HG03108 (cell line): ENCODE results near the gene CLCN1.
"Not testable (repeated sequence)": the region's sequence is repeated elsewhere in the genome, so short reads cannot be mapped to it uniquely, and the experiment has no call there.

Experiments used
- ATAC-seq: cut with Tn5 transposase; IDR thresholded peaks from one replicate; pipeline ENCODE4 v1.9.1; 2021; ENCODE audit warnings: moderate library complexity; ENCODE audit not compliant: unreplicated experiment

CLCN1 gene

DNA sequence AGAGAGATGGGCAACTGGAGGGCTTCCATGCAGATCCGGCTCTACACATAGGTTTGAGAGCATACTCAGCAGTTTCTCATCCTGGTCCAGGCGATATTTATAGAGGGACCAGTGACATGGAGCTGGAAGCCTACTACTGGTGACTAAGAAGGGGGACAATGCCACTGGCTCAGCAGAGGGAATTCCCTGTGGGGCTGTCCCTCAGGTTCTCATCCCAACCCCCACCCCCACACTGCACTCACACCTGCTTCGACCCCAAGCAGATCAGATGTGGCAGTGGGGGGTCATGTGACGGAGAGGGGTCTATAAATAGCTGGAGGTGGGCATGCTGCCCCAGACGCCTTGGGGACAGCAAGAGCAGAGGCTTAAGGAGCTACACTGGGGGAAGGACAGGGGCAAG lies at the start of gene CLCN1:
CLCN1 (plus strand) TSS at position 336 of the 400 bp plus-strand sequence. CDS start 102 bp downstream, outside the sequence.
- no peak for ATAC-seq

DNA sequence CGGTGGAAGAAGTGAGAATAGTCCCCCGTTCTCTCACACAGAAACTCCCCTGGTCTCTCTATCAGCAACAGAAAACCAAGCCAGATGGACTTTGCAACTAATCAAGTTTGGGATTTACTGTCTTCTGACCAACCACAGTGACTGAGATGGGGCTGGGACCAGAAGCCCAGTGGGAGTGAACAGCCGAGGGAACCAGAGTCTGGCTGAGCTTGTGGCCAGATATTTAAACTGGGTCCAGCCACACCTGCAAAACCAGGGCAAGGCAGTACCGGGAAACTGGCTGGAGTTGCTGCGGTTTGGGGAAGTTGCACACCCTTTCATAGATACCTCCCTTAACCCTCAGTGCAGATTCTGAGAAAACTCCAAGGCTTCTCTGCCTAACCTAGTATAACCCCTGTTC lies 46.7 kb upstream of the CLCN1 start:
- no peak for ATAC-seq

DNA sequence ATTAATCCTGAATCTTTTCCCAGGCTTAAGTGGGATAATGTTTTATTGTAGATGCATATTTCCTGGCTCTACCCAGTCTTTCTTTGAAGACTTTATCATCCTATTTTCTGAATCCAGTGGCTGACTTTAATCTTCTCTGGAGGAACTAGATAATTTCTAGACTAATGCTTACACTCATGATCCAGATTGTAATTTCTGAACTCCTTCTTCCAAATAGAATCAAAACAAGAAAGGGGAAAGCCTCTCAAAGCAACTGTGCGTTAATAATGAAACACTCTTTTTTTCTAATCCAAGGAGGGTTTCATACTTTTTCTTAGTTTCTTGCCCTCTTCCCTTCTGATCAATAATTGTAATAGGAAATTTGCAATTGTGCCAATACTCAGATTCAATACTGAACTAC lies 44.7 kb upstream of the CLCN1 start:
- no peak for ATAC-seq

DNA sequence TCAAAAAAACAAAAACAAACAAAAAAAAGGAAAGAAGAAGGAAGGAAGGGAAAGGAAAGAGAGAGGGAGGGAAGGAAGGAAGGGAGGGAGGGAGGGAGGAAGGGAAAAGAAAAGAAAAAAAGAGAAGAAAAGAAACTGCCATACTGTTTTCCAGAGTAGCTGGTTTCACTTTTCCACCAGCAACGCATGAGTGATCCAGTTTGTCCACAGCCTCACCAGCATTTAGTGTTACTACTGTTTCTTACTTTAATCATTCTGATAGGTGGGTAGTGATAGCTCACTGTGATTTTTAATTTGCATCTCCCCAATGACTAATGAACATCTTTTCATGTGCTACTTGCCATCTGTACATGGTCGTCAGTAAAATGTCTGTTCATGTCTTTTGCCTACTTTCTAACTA lies 43.0 kb upstream of the CLCN1 start:
- no peak for ATAC-seq

DNA sequence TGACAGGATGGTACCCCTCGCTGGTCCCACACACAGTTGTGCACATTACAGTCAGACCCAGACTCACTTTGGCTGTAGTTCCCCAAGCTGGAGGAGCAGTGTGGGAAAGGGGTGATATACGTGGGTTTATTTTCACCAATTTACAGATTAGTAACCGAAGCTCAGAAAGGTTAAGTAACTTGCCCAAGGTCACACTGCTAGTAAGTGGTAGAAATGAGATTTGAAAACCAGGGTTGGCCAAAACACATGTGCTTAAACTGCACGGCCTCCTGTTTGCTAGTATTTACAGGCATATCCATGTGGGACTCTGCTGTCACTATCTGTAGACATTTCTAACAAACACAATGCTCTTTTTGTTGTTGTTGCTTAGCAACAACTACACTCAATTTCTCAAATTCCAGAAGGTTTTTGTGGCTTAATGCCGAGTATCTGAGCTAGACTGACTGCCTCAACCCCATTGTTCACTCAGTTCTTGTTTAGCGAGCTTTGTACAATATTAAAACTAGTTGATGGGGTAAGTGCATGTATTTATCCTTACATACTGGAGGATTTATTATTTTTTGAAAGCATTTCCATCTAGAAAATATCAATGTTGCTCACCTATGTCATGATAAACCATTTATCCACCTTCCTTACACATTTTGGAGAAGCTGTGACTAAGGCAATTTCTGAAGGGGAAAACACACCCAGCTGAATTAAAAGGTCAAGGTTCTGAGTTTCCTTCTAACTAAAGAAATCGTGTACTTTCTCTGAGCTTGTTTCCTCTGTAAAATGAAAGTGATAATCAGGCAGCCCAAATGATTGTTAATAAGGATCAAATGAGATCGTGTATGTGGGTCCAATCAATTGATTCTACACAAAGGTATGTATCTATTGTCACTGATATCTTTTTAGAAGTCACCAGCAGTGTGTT lies 36.5 kb upstream of the CLCN1 start:
- peak; percentile 54 for ATAC-seq

DNA sequence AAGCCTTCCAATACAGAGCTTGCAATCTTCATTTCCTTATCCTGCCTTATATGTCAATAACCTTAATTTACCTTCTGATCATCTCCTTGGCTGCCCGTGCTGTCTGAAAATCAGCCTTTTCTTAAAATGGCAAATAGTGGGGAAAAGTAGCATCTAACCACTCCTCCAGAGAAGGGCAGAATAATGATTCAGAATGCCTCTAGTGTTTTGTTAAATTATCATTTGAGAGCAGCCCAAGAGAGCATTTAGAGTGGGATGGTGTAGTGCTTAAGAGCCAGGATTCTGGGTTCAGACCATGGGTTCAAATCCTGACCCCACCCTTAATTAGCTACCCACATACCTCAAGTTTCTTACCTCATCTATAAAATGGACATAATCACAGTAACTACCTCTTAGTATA lies 35.8 kb upstream of the CLCN1 start:
- ATAC-seq: no peak

DNA sequence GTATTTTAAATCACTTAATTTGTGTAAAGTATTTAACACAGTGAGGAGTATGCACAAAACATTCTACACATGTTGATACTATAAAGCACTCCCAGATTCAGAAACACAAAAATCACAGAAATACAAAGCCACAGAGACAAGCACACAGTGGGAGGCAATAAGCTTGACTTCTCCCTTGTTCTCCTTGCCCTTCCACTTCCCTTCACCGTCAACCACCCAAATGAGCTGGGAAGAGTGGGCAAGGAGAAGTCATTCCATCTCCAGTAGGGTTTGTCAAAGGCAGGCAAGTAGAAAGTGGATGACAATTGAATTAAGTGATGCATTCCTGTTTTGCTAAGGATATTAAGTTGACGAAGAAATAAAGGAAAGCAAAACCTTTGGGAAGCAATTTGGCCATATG lies 35.3 kb upstream of the CLCN1 start:
- no peak for ATAC-seq

DNA sequence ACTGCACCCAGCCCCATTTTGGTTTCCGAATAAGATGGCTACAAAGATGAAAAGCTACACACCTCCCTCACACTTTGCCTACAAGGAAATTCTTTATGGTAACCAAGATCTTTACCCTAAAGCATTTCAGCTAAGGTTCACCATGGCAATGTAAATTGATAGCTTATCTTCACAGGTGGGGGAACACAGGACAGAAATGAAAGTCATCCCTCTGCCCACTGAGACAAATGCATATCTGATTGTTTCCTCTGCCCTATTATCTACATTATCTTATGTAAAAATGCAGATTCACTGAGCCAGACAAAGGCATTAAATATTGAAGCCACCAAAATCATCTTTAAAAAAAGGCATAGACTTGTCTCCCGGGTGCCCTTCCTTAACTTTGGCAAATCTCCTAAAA lies 34.4 kb upstream of the CLCN1 start:
- ATAC-seq: no peak

DNA sequence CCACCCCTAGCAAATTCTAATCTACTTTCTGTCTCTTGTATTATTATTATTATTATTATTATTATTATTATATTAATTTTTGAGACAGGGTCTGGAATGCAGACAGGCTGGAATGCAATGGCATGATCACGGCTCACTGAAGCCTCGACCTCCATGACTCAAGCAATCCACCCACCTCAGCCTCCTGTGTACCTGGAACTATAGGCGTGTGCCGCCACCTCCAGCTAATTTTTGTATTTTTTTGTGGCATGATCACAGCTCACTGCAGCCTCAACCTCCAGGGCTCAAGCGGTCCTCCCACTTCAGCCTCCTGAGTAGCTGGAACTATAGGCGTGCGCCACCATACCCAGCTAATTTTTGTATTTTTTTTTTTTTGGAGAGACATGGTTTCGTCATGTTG lies 33.8 kb upstream of the CLCN1 start:
- ATAC-seq: no peak

DNA sequence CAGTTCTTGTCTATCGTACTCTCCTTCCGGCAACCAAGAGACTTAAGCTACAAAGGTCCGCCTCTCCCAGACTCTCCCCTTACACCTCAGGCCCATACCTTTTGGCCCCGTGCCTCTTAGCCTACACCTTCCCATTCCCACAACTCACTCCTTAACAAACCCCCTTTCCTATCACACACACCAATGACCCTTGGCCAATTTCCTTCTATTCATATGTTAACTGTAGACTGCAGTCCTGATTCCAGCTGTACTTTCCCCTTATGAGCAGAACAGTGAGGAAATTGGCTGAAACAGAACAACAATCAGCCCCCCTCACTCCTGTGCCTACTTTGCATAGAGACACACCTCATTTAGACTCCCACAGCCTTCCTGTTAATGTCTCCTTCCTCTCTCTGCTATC lies 32.5 kb upstream of the CLCN1 start:
- ATAC-seq: no peak

DNA sequence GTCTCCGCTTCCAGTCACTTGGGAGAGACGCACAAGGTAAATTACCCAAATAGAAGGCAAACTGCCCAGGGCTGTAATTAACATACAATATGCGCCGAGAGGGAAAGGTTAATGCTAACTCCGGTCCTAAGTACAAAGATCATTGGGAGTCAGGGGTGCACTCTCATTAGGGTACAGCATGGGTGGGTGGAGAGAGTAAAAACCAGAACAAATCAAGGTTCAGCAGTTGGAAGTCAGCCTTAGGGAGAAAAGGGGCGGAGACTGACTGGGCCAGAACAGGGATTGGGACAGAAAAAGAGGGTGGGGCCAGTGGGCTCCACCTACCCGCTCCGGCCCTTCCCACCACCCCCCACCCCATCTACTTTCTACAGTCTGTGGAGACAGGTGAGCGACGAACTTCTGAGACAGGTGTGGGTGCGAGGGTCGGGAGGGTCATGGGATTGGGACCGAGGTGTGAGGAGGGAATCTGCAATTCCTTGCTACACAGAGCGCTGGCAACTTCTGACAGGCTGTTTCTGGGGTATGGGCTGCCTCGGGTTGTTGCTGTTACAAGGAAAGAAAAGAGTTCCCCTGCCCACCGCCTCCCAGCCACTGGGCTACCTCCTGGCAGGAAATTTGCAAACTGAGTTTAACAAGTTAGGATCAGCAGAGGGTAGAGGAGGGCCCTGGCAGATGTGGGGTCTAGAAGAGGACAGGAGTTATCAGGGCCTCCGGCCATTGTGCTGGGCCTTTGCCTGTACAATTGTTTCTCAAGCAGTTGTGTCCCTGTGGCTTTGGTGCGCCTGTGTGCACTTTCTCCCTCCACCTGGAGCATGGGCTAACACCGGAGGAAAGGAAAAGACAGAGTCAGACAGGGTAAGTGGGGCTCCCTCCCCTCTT lies 31.1 kb upstream of the CLCN1 start, which contains the start of gene TMEM139:
TMEM139 (plus strand) TSS at position 368 of the 879 bp plus-strand sequence. CDS start 1,000 bp downstream, outside the sequence.
- no peak for ATAC-seq

DNA sequence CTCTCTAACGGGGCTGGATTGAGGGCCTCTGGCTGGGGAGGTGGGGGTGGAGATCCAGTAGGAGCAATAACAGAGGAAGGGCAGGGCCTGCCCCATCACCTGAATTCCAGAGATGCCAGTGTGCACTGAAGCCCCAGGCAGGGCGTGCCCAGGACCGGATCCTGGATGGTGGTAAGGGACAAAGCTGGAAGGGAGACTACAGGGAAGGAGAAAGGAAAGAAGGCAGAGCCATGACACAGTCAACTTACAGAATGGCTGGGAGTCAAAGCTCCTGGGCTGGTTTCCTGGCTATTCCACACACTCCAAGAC lies 30.5 kb upstream of the CLCN1 start:
- ATAC-seq: no peak

DNA sequence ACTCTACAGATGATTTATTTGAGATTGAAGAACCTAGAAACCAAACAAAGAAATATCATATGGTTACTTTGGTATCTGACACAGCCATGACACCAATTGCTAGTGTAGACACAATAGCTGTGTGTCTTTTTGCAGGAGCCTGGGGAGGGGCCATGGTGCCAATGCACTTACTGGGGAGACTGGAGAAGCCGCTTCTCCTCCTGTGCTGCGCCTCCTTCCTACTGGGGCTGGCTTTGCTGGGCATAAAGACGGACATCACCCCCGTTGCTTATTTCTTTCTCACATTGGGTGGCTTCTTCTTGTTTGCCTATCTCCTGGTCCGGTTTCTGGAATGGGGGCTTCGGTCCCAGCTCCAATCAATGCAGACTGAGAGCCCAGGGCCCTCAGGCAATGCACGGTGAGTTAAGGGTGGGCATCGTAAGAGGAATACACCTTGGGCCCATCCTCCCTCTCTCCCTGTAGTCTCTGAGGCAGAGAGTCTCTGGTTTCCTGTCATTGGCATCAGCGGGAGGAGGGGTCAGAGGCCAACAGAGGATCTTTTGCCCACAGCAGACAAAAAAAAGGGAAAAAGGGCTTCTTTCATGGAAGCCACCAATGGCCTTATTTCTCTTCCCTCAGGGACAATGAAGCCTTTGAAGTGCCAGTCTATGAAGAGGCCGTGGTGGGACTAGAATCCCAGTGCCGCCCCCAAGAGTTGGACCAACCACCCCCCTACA lies 29.9 kb upstream of the CLCN1 start:
- ATAC-seq: no peak

DNA sequence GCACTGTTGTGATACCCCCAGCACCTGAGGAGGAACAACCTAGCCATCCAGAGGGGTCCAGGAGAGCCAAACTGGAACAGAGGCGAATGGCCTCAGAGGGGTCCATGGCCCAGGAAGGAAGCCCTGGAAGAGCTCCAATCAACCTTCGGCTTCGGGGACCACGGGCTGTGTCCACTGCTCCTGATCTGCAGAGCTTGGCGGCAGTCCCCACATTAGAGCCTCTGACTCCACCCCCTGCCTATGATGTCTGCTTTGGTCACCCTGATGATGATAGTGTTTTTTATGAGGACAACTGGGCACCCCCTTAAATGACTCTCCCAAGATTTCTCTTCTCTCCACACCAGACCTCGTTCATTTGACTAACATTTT lies 29.4 kb upstream of the CLCN1 start:
- no peak for ATAC-seq

DNA sequence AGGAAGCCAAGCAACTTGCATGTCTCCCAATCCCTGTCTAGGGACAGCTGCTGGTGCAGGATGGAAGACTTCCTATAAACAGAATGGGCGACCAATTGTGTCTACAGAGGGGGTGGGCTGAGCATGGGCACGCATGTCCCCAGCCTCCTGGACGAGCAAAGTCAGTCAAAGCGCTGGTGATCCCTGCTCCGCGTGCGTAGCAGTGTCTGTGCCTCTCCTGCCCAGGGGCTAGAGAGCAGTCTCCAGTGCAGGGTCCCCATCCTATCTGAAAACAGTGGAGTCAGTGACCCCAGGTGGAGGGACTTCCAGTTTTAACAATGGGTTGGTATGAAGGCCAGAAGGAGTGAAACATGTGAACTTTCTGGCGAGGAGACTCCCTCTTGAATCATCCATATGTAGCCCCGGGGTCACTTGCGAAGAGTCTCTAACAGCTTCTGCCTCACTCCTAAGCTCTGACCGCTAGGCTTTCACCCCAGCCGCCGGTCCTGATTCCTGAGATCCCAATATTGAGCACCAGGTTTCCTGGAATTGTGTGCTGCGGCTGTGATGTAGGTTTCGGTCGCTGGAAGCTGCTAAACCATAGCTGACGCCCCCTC lies 28.5 kb upstream of the CLCN1 start:
- no peak for ATAC-seq

DNA sequence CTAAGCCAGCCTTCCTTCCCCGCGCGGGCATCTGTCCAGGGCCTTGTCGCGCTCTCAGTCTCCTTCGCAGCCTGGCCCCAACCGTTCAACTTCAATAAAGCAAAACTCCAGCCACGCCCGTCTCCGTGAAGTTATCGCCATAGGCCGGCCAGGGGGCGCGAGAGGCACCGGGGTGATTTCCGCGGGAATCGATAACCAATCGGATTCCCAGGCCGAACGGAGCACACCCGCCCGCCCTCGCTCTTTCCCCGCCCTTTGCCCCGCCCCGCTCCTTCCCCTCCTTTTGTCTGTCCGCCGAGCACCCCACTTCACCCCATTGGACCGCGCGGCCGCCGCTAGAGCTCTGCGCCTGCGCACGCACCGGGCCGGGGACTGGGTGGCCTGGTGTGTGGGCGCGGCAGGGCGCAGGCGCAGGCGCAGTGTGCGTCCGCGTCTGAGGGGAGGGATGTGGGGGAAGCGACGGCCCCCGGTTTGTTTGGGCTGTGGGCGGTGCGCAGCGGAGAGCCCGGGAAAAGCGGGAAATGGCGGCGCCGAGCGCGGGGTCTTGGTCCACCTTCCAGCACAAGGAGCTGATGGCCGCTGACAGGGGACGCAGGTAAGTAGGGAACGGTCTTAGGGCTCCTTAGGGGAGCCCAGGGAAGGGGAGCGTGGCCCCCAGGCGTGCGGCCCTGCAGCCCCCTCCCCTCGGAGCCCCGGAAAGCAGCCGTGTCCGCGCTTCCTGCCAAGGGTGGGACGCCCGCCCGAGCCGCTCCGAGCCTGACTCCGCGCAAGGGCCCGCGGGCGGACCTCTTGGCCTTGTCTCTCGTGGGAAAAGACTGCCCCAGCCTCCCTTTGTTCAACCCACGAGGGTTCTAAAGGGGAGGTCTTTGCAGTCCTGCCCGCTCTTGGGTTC lies 27.7 kb upstream of the CLCN1 start, which contains the start of gene CASP2:
CASP2 (plus strand) TSS at position 417 of the 892 bp plus-strand sequence; CDS start at position 522, 105 bp downstream.
- ATAC-seq: peak; percentile 91

DNA sequence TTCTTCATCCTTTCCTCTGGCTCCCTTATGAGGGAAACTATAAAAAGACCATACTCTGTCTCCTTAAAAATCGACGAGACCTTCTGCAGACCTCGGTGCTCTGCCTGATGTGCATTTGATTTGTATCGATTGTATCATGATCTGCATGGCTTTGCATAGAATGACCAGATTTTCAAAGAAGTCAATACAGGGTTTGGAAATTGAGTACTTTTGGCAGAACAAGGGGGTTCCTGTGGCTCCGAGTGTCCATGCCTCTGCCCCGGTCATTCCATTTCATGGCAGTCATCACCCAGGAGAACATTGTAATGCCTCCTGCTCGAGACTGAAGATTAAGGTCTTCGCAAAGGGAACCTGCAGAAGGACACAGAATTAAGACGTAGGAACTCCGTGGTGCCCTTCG lies 27.1 kb upstream of the CLCN1 start:
- ATAC-seq: no peak

DNA sequence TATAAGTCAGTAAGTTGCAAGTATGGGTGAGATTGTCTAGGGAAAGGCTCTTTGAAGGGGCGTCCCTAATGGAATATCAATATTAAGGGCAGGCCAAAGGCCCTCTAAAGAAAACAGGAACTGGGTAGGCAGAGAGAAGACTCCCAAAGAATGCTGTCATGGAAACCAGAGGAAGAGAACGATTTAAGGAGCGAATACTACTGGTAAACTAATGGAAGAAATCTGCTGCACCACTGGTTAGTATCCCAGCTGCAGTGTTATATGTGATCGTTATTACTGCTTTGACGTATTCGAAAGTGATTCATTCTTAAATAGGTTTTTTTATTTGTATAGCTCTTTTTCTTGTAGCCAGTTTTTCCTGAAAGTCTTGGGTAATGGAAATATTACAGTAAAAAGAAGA lies 26.5 kb upstream of the CLCN1 start:
- no peak for ATAC-seq

DNA sequence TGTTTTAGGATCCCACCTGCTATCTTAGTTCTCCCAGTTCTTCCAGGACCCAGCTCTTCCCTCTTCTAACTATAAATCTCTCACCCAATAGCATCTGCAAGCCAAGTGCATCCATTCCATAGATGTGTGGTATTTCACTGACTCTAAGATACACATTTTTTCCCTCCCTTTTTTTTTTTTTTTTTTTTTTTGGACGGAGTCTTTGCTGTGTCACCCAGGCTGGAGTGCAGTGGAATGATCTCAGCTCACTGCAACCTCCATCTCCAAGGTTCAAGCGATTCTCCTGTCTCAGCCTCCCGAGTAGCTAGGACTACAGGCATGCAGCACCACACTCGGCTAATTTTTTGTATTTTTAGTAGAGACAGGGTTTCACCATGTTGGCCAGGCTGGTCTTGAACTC lies 26.0 kb upstream of the CLCN1 start:
- not testable (repeated sequence) for ATAC-seq

DNA sequence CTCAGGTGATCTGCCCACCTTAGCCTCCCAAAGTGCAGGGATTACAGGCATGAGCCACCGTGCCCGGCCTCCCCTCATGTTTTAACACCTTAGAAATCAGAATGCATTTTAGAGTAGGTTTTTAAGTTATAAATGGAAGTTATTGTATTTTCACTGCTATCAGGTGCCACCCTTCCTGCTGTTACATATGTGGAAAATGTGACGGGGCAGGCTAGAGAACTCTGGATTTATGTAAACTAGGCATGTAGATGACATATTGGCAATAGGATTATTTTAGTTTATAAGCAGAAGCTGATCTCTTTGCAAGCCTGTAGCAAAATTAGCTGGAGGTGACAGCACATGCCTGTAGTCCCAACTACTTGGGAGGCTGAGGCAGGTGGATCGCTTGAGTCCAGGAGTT lies 25.6 kb upstream of the CLCN1 start:
- no peak for ATAC-seq
